H1 (cell line): ENCODE results near the gene ASTN2. TPM values are rescaled to one million over a fixed set of nuclear protein-coding genes. Genes with fewer than 3 reads are reported as not detected.

Experiments used
- CTCF ChIA-PET: fragments of 300-600 bp; sonication (Branson Sonifier 250); formaldehyde crosslinking; loops from one replicate; lab custom pipeline; 2021; ENCODE audit not compliant: partially characterized antibody; lab: Charles Lee
- POLR2A ChIA-PET: fragments of 300-600 bp; sonication (Branson Sonifier 250); formaldehyde crosslinking; loops from one replicate; lab custom pipeline; 2021; ENCODE audit warnings: inconsistent platforms; ENCODE audit not compliant: partially characterized antibody; lab: Charles Lee
- DNase-seq, 2 experiments: peaks; one replicate each; pipeline versions ENCODE4 v3.0.0 to v3.0.0-alpha.2; 2010 to 2022; ENCODE audit warnings: low spot score in 2 of 2, low read depth in 1 of 2, mixed read lengths in 1 of 2
- FAIRE-seq: peaks from 2 replicates; lab custom pipeline; 2011; peaks lifted over from hg19 to GRCh38; lab: Jason Lieb, UNC
- H2AFZ ChIP-seq: 2 replicates; pipeline ENCODE4 v1.8.1; 2012; ENCODE audit warnings: low read length, inconsistent platforms
- H2AK5ac ChIP-seq: 2 replicates; pipeline ENCODE4 v1.6.1; 2013; ENCODE audit warnings: low read depth, low read length
- H2BK120ac ChIP-seq: replicated peaks from 2 replicates; pipeline ENCODE3; 2013; ENCODE audit warnings: low read depth, low read length, inconsistent platforms
- H2BK12ac ChIP-seq: 2 replicates; pipeline ENCODE4 v1.6.1; 2013; ENCODE audit warnings: low read depth, low read length
- H2BK15ac ChIP-seq: 2 replicates; pipeline ENCODE4 v1.6.1; 2013; ENCODE audit warnings: low read length
- H2BK20ac ChIP-seq: 2 replicates; pipeline ENCODE4 v1.6.1; 2013; ENCODE audit warnings: low read length
- H2BK5ac ChIP-seq: 2 replicates; pipeline ENCODE4 v1.6.1; 2013; ENCODE audit warnings: low read depth, low read length
- H3K14ac ChIP-seq: 2 replicates; pipeline ENCODE4 v1.6.1; 2013; ENCODE audit warnings: inconsistent platforms; ENCODE audit not compliant: insufficient read length
- H3K18ac ChIP-seq: 2 replicates; pipeline ENCODE4 v1.6.1; 2013; ENCODE audit warnings: low read length; ENCODE audit errors: extremely low read depth
- H3K23ac ChIP-seq: 2 replicates; pipeline ENCODE4 v1.6.1; 2013; ENCODE audit warnings: inconsistent platforms; ENCODE audit not compliant: insufficient read length
- H3K23me2 ChIP-seq: 2 replicates; pipeline ENCODE4 v1.6.1; 2013; ENCODE audit warnings: low read depth, low read length
- H3K27ac ChIP-seq: 2 replicates; pipeline ENCODE4 v1.6.1; 2011; ENCODE audit warnings: low read depth, low read length, inconsistent platforms
- H3K27me3 ChIP-seq, 4 experiments: replicated peaks in 1 of 4; 1 replicate in 1 of 4; 2 replicates in 3 of 4; pipeline versions ENCODE4 v1.6.1 to v1.8.1; 2011 to 2013; ENCODE audit warnings: low read length in 3 of 4, mild to moderate bottlenecking in 3 of 4, inconsistent platforms in 2 of 4, mixed read lengths in 2 of 4, moderate library complexity in 1 of 4; ENCODE audit not compliant: control insufficient read depth in 3 of 4, insufficient read depth in 3 of 4; ENCODE audit errors: extremely low read depth in 1 of 4
- H3K36me3 ChIP-seq, 4 experiments: 2 replicates each; pipeline versions ENCODE4 v1.6.1 to v1.8.1; 2011 to 2013; ENCODE audit warnings: mild to moderate bottlenecking in 4 of 4, low read length in 3 of 4, moderate library complexity in 2 of 4, control low read depth in 1 of 4, inconsistent platforms in 1 of 4; ENCODE audit not compliant: insufficient read depth in 4 of 4, control insufficient read depth in 2 of 4
- H3K4ac ChIP-seq: replicated peaks from 2 replicates; pipeline ENCODE3; 2013; ENCODE audit warnings: low read length, low read depth, mixed read lengths, inconsistent platforms; ENCODE audit not compliant: insufficient read length
- H3K4me1 ChIP-seq, 4 experiments: replicated peaks in 1 of 4; 1 replicate in 1 of 4; 2 replicates in 3 of 4; pipeline versions ENCODE4 v1.6.1 to v1.8.1; 2011 to 2013; ENCODE audit warnings: low read length in 3 of 4, inconsistent platforms in 2 of 4, mixed read lengths in 1 of 4; ENCODE audit not compliant: insufficient read depth in 4 of 4, control insufficient read depth in 3 of 4
- H3K4me2 ChIP-seq, 2 experiments: 2 replicates each; pipeline versions ENCODE4 v1.6.1 to v1.8.1; 2011 to 2013; ENCODE audit warnings: low read depth in 2 of 2, low read length in 2 of 2, control low read depth in 1 of 2, inconsistent platforms in 1 of 2, mild to moderate bottlenecking in 1 of 2; ENCODE audit not compliant: insufficient read depth in 1 of 2
- H3K4me3 ChIP-seq, 4 experiments: fragments of 200-600, 300-600 bp in 1 of 4; sonication (generic), shearing (Covaris generic), sonication (Bioruptor Twin) in 1 of 4; 2 replicates each; pipeline versions ENCODE4 v1.5.1 to v1.8.1; 2011 to 2016; ENCODE audit warnings: low read length in 4 of 4, low read depth in 3 of 4, control low read depth in 2 of 4, inconsistent platforms in 2 of 4, mild to moderate bottlenecking in 2 of 4, mixed read lengths in 1 of 4, moderate library complexity in 1 of 4; ENCODE audit not compliant: insufficient read depth in 2 of 4; ENCODE audit errors: extremely low read depth in 1 of 4
- H3K56ac ChIP-seq: replicated peaks from 2 replicates; pipeline ENCODE3; 2013; ENCODE audit warnings: low read depth, mild to moderate bottlenecking, mixed read lengths, low read length, inconsistent platforms; ENCODE audit not compliant: insufficient read length
- H3K79me1 ChIP-seq: 2 replicates; pipeline ENCODE4 v1.6.1; 2013; ENCODE audit warnings: low read depth, low read length, control low read depth
- H3K79me2 ChIP-seq, 2 experiments: 2 replicates each; pipeline versions ENCODE4 v1.6.1 to v1.8.1; 2012 to 2013; ENCODE audit warnings: low read length in 2 of 2, mild to moderate bottlenecking in 2 of 2, inconsistent platforms in 1 of 2; ENCODE audit not compliant: insufficient read depth in 2 of 2, control insufficient read depth in 1 of 2
- H3K9ac ChIP-seq, 4 experiments: replicated peaks in 1 of 4; 1 replicate in 1 of 4; 2 replicates in 3 of 4; pipeline versions ENCODE4 v1.6.1 to v1.8.1; 2011 to 2013; ENCODE audit warnings: low read depth in 3 of 4, low read length in 3 of 4, control low read depth in 2 of 4, mild to moderate bottlenecking in 2 of 4, moderate library complexity in 2 of 4, inconsistent platforms in 1 of 4; ENCODE audit errors: extremely low read depth in 1 of 4
- H3K9me3 ChIP-seq, 2 experiments: 2 replicates each; pipeline versions ENCODE4 v1.6.1 to v1.8.1; 2012 to 2013; ENCODE audit warnings: mild to moderate bottlenecking in 2 of 2, moderate library complexity in 2 of 2, control low read depth in 1 of 2, inconsistent platforms in 1 of 2, low read depth in 1 of 2, low read length in 1 of 2, mixed read lengths in 1 of 2; ENCODE audit not compliant: insufficient read depth in 2 of 2
- H4K20me1 ChIP-seq, 2 experiments: replicated peaks in 1 of 2; 2 replicates each; pipeline versions ENCODE3 to v1.8.1; 2011 to 2013; ENCODE audit warnings: inconsistent platforms in 2 of 2, low read length in 2 of 2, mild to moderate bottlenecking in 1 of 2; ENCODE audit not compliant: insufficient read depth in 2 of 2, control insufficient read depth in 1 of 2
- H4K5ac ChIP-seq: 2 replicates; pipeline ENCODE4 v1.6.1; 2013; ENCODE audit warnings: low read length, low read depth, mixed read lengths, inconsistent platforms; ENCODE audit not compliant: insufficient read length
- H4K8ac ChIP-seq: 2 replicates; pipeline ENCODE4 v1.8.0; 2013; ENCODE audit warnings: mild to moderate bottlenecking, moderate library complexity, low read length, inconsistent platforms; ENCODE audit not compliant: insufficient read depth; ENCODE audit errors: extremely low read depth
- H4K91ac ChIP-seq: replicated peaks from 2 replicates; pipeline ENCODE3; 2013; ENCODE audit warnings: low read length, mixed read lengths, inconsistent platforms; ENCODE audit not compliant: insufficient read length
- WGBS, 2 experiments: shearing (Covaris generic) in 1 of 2; methylation state at CpG; one replicate each; pipeline versions ENCODE4 v1.1.6 to v1.1.7; 2013 to 2015; ENCODE audit warnings: low lambda C conversion rate in 2 of 2, mixed read lengths in 2 of 2, inconsistent platforms in 1 of 2, low coverage in 1 of 2, missing lambda C conversion rate in 1 of 2; ENCODE audit not compliant: insufficient replicate concordance in 2 of 2, insufficient coverage in 1 of 2, insufficient read length in 1 of 2; ENCODE audit errors: extremely low coverage in 1 of 2, missing lambda C conversion rate in 1 of 2; 5-methylcytosine and 5-hydroxymethylcytosine counted together
- polyA plus RNA-seq, 7 experiments: library from polyadenylated mRNA; depleted of rRNA in 3 of 7; stranded (reverse) in 5 of 7; unstranded in 2 of 7; fragments of >200 nt in 5 of 7; fragments of 200-250 nt in 2 of 7; gene quantifications; 1 replicate in 5 of 7; 2 replicates in 1 of 7; 4 replicates in 1 of 7; pipeline versions ENCODE4 v1.2.1 to v1.2.3, GENCODE V29; 2011 to 2013; ENCODE audit warnings: missing spikeins in 2 of 7, mixed read lengths in 2 of 7
- total RNA-seq: library from RNA; stranded (reverse); fragmentation: NEBNext Ultra II Directional; extraction: Animal tissue kit (Norgen Biotek cat#: 25700); gene quantifications from 2 replicates; pipeline ENCODE4 v1.2.1, GENCODE V29; 2021

The ASTN2 gene
- total and polyA plus RNA-seq, 2 of the 8 experiments (the other 6 are each of a cell fraction or from before 2014, with no cell fraction given), result 8.2 to 13.7 TPM

- 54% methylated on average over 3 of the region's 3 CpGs; no CpG with 5 or more reads in 1 of the 2 experiments for WGBS, 2 experiments
- Histone ChIP-seq H4K8ac (no peak overlapping the region), H3K23me2 (no peaks in the 10 kb centered on the region), H2BK120ac (no peak overlapping the region), H2AFZ (no peak overlapping the region), H3K4me1 (peaks cover 0 to 4% (median 0%) of the 10 kb centered on the region in 4 experiments; a peak in 3 of 7 replicates), H2AK5ac (no peak overlapping the region), H4K5ac (no peak overlapping the region), H3K27ac (no peak overlapping the region), H3K9ac (no peak overlapping the region), H2BK15ac (no peak overlapping the region), H3K4me3 (no peak overlapping the region), H3K18ac (no peak overlapping the region), H3K23ac (no peak overlapping the region), H2BK5ac (no peak overlapping the region), H3K27me3 (no peaks in the 10 kb centered on the region), H3K4ac (no peak overlapping the region), H2BK20ac (no peak overlapping the region), H3K14ac (no peak overlapping the region), H3K56ac (no peak overlapping the region), H3K79me1 (no peaks in the 10 kb centered on the region), H3K79me2 (no peaks in the 10 kb centered on the region), H4K20me1 (no peaks in the 10 kb centered on the region), H4K91ac (no peak overlapping the region), H3K9me3 (no peaks in the 10 kb centered on the region), H3K4me2 (no peak overlapping the region), H3K36me3 (no peaks in the 10 kb centered on the region), H2BK12ac (no peak overlapping the region)
- ChIA-PET POLR2A (no interaction called here), CTCF (interaction anchor here (0.6 to 2.7 kb wide), 6 partner anchors 9 to 387 kb away, joined by 3 to 8 read pairs (median 3); no protein-coding TSS in a partner anchor)
- DNase-seq (no peak), FAIRE-seq (no peak)
Measured at GRCh38 chr9:117017414-117017985, 397.4 kb downstream of the ASTN2 start.
